SK-N-MC (cell line): Measurements from ENCODE around the gene IL17RB.

ENCODE experiments used
- EZH2 ChIP-seq: fragments of 200-600 bp; sonication (generic); IDR thresholded peaks from one replicate; pipeline ENCODE4 v1.6.1; 2017; ENCODE audit warnings: antibody characterized with exemption
- FOXP2 ChIP-seq: optimal IDR thresholded peaks from 2 replicates; pipeline ENCODE3; 2011; ENCODE audit warnings: mild to moderate bottlenecking, moderate library complexity; ENCODE audit not compliant: insufficient read depth; ENCODE audit errors: extremely low read length, control extremely low read depth
- POLR2AphosphoS5 ChIP-seq: IDR thresholded peaks from 2 replicates; pipeline ENCODE4 v1.6.1; 2012; ENCODE audit warnings: mild to moderate bottlenecking, low read depth, low read length, borderline replicate concordance

GRCh38 chr3:53880396-53881345 is 34.3 kb downstream of the IL17RB start:
- TF ChIP-seq POLR2AphosphoS5 (no peak), EZH2 (no peak), FOXP2 (no peak)
